Tibial artery (tissue), 4 donors: ENCODE data around the gene ADGRL1.

Source experiments
- DNase-seq, 2 donors: peaks; one replicate each; pipeline ENCODE4 v3.0.0-alpha.2; 2019
- H3K27ac ChIP-seq, 2 donors: fragments of 200-600 bp; sonication (generic) in 1 of 2; 1 replicate in 1 of 2; 2 replicates in 1 of 2; pipeline ENCODE4 v1.5.1; 2018 to 2019; ENCODE audit warnings: mild to moderate bottlenecking in 1 of 2
- H3K27me3 ChIP-seq, 2 donors: fragments of 200-600 bp; sonication (generic) in 1 of 2; one replicate each; pipeline versions ENCODE4 v1.5.1 to v1.6.0; 2016 to 2019
- H3K36me3 ChIP-seq, 3 donors: fragments of 200-600 bp; sonication (generic) in 2 of 3; one replicate each; pipeline ENCODE4 v1.5.1; 2016 to 2019; ENCODE audit warnings: mild to moderate bottlenecking in 2 of 3
- H3K4me1 ChIP-seq, 4 donors: fragments of 200-600 bp; sonication (generic) in 2 of 4; 1 replicate in 3 of 4; 2 replicates in 1 of 4; pipeline ENCODE4 v1.5.1; 2016 to 2019
- H3K4me3 ChIP-seq, 2 donors: fragments of 200-600 bp; sonication (generic) in 1 of 2; 1 replicate in 1 of 2; 2 replicates in 1 of 2; pipeline ENCODE4 v1.5.1; 2018 to 2019; ENCODE audit warnings: mild to moderate bottlenecking in 2 of 2
- H3K9me3 ChIP-seq, 3 donors: fragments of 200-600 bp; sonication (generic) in 1 of 3; one replicate each; pipeline ENCODE4 v1.5.1; 2016 to 2019
- intact Hi-C: fragments of 100-400 bp; cut with DNase I; formaldehyde crosslinking; loops from one replicate; pipeline ENCODE4 v1.15.0; 2023; ENCODE audit warnings: low total_unique reads
- TF ChIP-seq, protein P1 (sequence below), 2 experiments: fragments of 200-600 bp in 1 of 2; fragments of 450-650 bp in 1 of 2; IDR thresholded peaks; one replicate each; pipeline ENCODE4 v1.5.1; 2017 to 2019; ENCODE audit warnings: antibody characterized with exemption in 2 of 2, mild to moderate bottlenecking in 1 of 2, moderate library complexity in 1 of 2

The ADGRL1 gene

GRCh38 chr19:14135355-14135754 lies 70.6 kb downstream of the ADGRL1 start:
- TF ChIP-seq, protein P1, sequence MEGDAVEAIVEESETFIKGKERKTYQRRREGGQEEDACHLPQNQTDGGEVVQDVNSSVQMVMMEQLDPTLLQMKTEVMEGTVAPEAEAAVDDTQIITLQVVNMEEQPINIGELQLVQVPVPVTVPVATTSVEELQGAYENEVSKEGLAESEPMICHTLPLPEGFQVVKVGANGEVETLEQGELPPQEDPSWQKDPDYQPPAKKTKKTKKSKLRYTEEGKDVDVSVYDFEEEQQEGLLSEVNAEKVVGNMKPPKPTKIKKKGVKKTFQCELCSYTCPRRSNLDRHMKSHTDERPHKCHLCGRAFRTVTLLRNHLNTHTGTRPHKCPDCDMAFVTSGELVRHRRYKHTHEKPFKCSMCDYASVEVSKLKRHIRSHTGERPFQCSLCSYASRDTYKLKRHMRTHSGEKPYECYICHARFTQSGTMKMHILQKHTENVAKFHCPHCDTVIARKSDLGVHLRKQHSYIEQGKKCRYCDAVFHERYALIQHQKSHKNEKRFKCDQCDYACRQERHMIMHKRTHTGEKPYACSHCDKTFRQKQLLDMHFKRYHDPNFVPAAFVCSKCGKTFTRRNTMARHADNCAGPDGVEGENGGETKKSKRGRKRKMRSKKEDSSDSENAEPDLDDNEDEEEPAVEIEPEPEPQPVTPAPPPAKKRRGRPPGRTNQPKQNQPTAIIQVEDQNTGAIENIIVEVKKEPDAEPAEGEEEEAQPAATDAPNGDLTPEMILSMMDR (IDR thresholded peaks at IDR 0.05): no peak
- Histone ChIP-seq H3K36me3 (no peaks in the 10 kb centered on the region), H3K9me3 (no peaks in the 10 kb centered on the region), H3K27ac (no peak overlapping the region), H3K27me3 (no peaks in the 10 kb centered on the region), H3K4me1 (peaks cover 0 to 27% (median 21%) of the 10 kb centered on the region in 4 donors), H3K4me3 (no peak overlapping the region)
- no peak for DNase-seq
- intact Hi-C loops: loop anchor here (5.0 kb wide), 1 partner anchor 63 kb away; the partner anchor contains the start of gene MISP3

GRCh38 chr19:14127929-14128509 lies 78.0 kb downstream of the ADGRL1 start:
- TF ChIP-seq, protein P1 (IDR thresholded peaks at IDR 0.05): no peak
- Histone ChIP-seq H3K9me3 (no peaks in the 10 kb centered on the region), H3K27me3 (no peaks in the 10 kb centered on the region), H3K36me3 (no peaks in the 10 kb centered on the region), H3K27ac (peak overlapping the region in 1 of 2 donors; percentile 34), H3K4me1 (peaks cover 0 to 16% (median 5%) of the 10 kb centered on the region in 4 donors), H3K4me3 (no peak overlapping the region)
- intact Hi-C loops: no loop called here
- no peak for DNase-seq

- no peak for DNase-seq
- H3K27ac ChIP-seq: no peak overlapping the region
- no peaks in the 10 kb centered on the region for H3K36me3 ChIP-seq
- no peaks in the 10 kb centered on the region for H3K27me3 ChIP-seq
- no peaks in the 10 kb centered on the region for H3K9me3 ChIP-seq
- no peak overlapping the region for H3K4me3 ChIP-seq
- H3K4me1 ChIP-seq: peaks cover 0 to 16% (median 5%) of the 10 kb centered on the region in 4 donors
- intact Hi-C loops: no loop called here
- TF ChIP-seq, protein P1 (IDR thresholded peaks at IDR 0.05): no peak
Measured at GRCh38 chr19:14127176-14127575, 78.8 kb downstream of the ADGRL1 start.

DNA sequence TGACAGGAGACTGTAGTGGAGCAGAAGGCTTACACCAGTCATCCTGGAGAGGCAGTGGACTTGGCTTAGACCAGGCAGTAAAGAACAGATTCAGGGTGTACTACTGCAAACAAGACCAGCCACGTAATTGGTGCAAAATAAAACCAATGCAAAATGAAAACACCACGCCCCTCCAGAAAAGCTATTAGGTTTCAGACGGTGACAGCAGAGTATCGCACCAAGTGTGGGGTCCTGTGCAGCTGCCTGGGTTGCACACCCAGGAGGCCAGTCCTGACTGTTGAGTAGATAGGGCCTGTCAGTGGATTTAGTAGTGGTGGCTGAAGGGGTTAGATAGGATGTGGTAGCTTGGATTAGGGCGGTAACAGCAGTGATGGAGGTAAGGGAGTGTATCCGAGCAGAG lies 83.0 kb downstream of the ADGRL1 start:
- H3K36me3 ChIP-seq: no peaks in the 10 kb centered on the region
- H3K27me3 ChIP-seq: no peaks in the 10 kb centered on the region
- H3K27ac ChIP-seq: no peak overlapping the region
- TF ChIP-seq, protein P1 (IDR thresholded peaks at IDR 0.05): no peak
- no peaks in the 10 kb centered on the region for H3K9me3 ChIP-seq
- intact Hi-C loops: no loop called here
- no peak overlapping the region for H3K4me3 ChIP-seq
- DNase-seq: no peak
- H3K4me1 ChIP-seq: peaks cover 0 to 22% (median 17%) of the 10 kb centered on the region in 4 donors

DNA sequence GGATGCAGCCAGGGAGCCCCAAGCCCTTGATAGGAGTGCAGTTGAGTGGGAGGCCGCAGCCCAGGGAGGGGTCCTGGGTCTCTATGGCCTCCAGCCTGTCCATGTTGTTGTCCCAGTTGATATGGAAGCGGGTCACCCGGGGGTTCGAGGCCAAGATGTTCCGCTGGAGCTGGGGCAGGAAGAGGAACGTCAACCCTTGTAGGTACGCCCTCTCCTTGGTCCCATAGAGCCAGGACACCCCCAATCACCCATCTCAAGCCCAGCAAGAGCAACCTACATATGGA lies 85.5 kb downstream of the ADGRL1 start:
- no peaks in the 10 kb centered on the region for H3K36me3 ChIP-seq
- peak overlapping the region; percentile 92 to 94 for H3K27ac ChIP-seq
- no peaks in the 10 kb centered on the region for H3K9me3 ChIP-seq
- no peaks in the 10 kb centered on the region for H3K27me3 ChIP-seq
- H3K4me1 ChIP-seq: peaks cover 0 to 33% (median 28%) of the 10 kb centered on the region in 4 donors
- no peak overlapping the region for H3K4me3 ChIP-seq
- no peak for DNase-seq
- TF ChIP-seq, protein P1 (IDR thresholded peaks at IDR 0.05): no peak
- intact Hi-C loops: no loop called here
